Astrocyte (in vitro differentiated cells and primary cell): ENCODE results near the gene RASL12. TPM values are rescaled to one million over a fixed set of nuclear protein-coding genes. Genes with fewer than 3 reads are reported as not detected.

Experiments used
- DNase-seq: peaks from one replicate; pipeline ENCODE4 v3.0.0-alpha.2; 2010; ENCODE audit warnings: low read depth
- FAIRE-seq: peaks from 2 replicates; lab custom pipeline; 2011; peaks lifted over from hg19 to GRCh38; lab: Jason Lieb, UNC
- H2AFZ ChIP-seq: 2 replicates; pipeline ENCODE4 v1.6.0; 2012; ENCODE audit warnings: low read depth, low read length, inconsistent platforms
- H3K27ac ChIP-seq: 2 replicates; pipeline ENCODE4 v1.5.1; 2011; ENCODE audit warnings: low read depth, low read length, inconsistent platforms
- H3K27me3 ChIP-seq: 2 replicates; pipeline ENCODE4 v1.6.0; 2011; ENCODE audit warnings: low read length, inconsistent platforms; ENCODE audit not compliant: insufficient read depth
- H3K36me3 ChIP-seq: 2 replicates; pipeline ENCODE4 v1.5.1; 2011; ENCODE audit warnings: low read length, inconsistent platforms; ENCODE audit not compliant: insufficient read depth
- H3K4me1 ChIP-seq: 2 replicates; pipeline ENCODE4 v1.5.1; 2011; ENCODE audit warnings: low read length, inconsistent platforms; ENCODE audit not compliant: insufficient read depth
- H3K4me2 ChIP-seq: 2 replicates; pipeline ENCODE4 v1.6.0; 2012; ENCODE audit warnings: low read length, inconsistent platforms
- H3K4me3 ChIP-seq: 2 replicates; pipeline ENCODE4 v1.5.1; 2011; ENCODE audit warnings: low read depth, mild to moderate bottlenecking, low read length, inconsistent platforms; ENCODE audit not compliant: insufficient read depth
- H3K79me2 ChIP-seq: 2 replicates; pipeline ENCODE4 v1.6.0; 2012; ENCODE audit warnings: mild to moderate bottlenecking, low read length, inconsistent platforms; ENCODE audit not compliant: insufficient read depth
- H3K9ac ChIP-seq: 2 replicates; pipeline ENCODE4 v1.6.0; 2012; ENCODE audit warnings: mild to moderate bottlenecking, low read length, inconsistent platforms
- H3K9me3 ChIP-seq: 2 replicates; pipeline ENCODE4 v1.5.1; 2012; ENCODE audit warnings: low read depth, mild to moderate bottlenecking, low read length, inconsistent platforms; ENCODE audit not compliant: insufficient read depth
- H4K20me1 ChIP-seq: 2 replicates; pipeline ENCODE4 v1.6.0; 2012; ENCODE audit warnings: low read length, inconsistent platforms; ENCODE audit not compliant: insufficient read depth
- H3K27ac Mint-ChIP-seq: one replicate; pipeline ENCODE4 v1.8.0; 2021; ENCODE audit warnings: mild to moderate bottlenecking, mixed read lengths; ENCODE audit not compliant: unreplicated experiment
- H3K27me3 Mint-ChIP-seq: one replicate; pipeline ENCODE4 v1.8.0; 2021; ENCODE audit warnings: low read depth, mixed read lengths; ENCODE audit not compliant: unreplicated experiment
- H3K36me3 Mint-ChIP-seq: one replicate; pipeline ENCODE4 v1.8.0; 2021; ENCODE audit warnings: low read depth, mixed read lengths; ENCODE audit not compliant: unreplicated experiment
- H3K4me1 Mint-ChIP-seq: one replicate; pipeline ENCODE4 v1.8.0; 2021; ENCODE audit warnings: low read depth, mixed read lengths; ENCODE audit not compliant: unreplicated experiment
- H3K4me3 Mint-ChIP-seq: one replicate; pipeline ENCODE4 v1.8.0; 2021; ENCODE audit warnings: mild to moderate bottlenecking, moderate library complexity, mixed read lengths; ENCODE audit not compliant: unreplicated experiment
- H3K9me3 Mint-ChIP-seq: one replicate; pipeline ENCODE4 v1.8.0; 2021; ENCODE audit warnings: mild to moderate bottlenecking, mixed read lengths; ENCODE audit not compliant: unreplicated experiment
- EZH2 ChIP-seq: IDR thresholded peaks from 2 replicates; pipeline ENCODE4 v1.6.1; 2012; ENCODE audit warnings: mild to moderate bottlenecking, low read length, inconsistent platforms; ENCODE audit not compliant: insufficient read depth
- total RNA-seq: library from RNA; stranded (reverse); gene quantifications from 2 replicates; pipeline ENCODE4 v1.2.1, GENCODE V29; 2021
- TF ChIP-seq, protein P1 (sequence below): IDR thresholded peaks from 2 replicates; pipeline ENCODE4 v1.5.1; 2011; ENCODE audit warnings: low read depth, mild to moderate bottlenecking, inconsistent platforms, low read length, moderate library complexity; ENCODE audit not compliant: insufficient read depth

The RASL12 gene
- total RNA-seq, 1 donor from 2014 or later = 0.32 TPM

DNA sequence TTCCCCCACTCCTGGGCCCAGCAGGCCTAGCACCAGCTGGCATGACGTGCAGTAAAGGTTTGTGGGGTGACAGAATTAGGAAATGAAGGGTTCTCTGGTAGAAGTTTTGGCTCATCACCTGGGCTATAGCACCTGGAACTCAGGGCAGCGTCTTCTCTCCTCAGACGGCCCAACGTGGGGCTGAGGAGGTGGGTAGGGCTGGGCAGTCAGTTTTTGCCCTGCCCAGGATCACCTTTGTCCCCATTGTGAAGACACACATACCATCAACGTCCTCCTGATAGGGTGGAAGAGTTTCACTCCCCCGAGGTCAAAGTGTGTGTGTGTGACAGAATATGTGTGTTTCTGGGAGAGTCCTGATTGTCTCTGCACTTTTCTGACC, 20.8 kb upstream of the RASL12 start:
- H3K9ac ChIP-seq = no peak overlapping the region
- FAIRE-seq (no peak), DNase-seq (no peak)
- no peak overlapping the region for H3K27ac ChIP-seq
- peaks cover 19% of the 10 kb centered on the region for H3K27me3 ChIP-seq
- no peak overlapping the region for H3K4me2 ChIP-seq
- no peaks in the 10 kb centered on the region for H3K4me1 ChIP-seq
- no peaks in the 10 kb centered on the region for H3K79me2 ChIP-seq
- H2AFZ ChIP-seq = no peak overlapping the region
- Mint-ChIP-seq H3K27ac (no peak overlapping the region), H3K36me3 (peaks cover 4% of the 10 kb centered on the region), H3K27me3 (peaks cover 60% of the 10 kb centered on the region), H3K4me3 (no peak overlapping the region), H3K4me1 (peaks cover 2% of the 10 kb centered on the region), H3K9me3 (no peaks in the 10 kb centered on the region)
- TF ChIP-seq EZH2 = no peak
- TF ChIP-seq, protein P1, sequence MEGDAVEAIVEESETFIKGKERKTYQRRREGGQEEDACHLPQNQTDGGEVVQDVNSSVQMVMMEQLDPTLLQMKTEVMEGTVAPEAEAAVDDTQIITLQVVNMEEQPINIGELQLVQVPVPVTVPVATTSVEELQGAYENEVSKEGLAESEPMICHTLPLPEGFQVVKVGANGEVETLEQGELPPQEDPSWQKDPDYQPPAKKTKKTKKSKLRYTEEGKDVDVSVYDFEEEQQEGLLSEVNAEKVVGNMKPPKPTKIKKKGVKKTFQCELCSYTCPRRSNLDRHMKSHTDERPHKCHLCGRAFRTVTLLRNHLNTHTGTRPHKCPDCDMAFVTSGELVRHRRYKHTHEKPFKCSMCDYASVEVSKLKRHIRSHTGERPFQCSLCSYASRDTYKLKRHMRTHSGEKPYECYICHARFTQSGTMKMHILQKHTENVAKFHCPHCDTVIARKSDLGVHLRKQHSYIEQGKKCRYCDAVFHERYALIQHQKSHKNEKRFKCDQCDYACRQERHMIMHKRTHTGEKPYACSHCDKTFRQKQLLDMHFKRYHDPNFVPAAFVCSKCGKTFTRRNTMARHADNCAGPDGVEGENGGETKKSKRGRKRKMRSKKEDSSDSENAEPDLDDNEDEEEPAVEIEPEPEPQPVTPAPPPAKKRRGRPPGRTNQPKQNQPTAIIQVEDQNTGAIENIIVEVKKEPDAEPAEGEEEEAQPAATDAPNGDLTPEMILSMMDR = no peak
- H3K4me3 ChIP-seq = no peak overlapping the region
- no peaks in the 10 kb centered on the region for H3K36me3 ChIP-seq
- no peaks in the 10 kb centered on the region for H4K20me1 ChIP-seq
- no peaks in the 10 kb centered on the region for H3K9me3 ChIP-seq

DNA sequence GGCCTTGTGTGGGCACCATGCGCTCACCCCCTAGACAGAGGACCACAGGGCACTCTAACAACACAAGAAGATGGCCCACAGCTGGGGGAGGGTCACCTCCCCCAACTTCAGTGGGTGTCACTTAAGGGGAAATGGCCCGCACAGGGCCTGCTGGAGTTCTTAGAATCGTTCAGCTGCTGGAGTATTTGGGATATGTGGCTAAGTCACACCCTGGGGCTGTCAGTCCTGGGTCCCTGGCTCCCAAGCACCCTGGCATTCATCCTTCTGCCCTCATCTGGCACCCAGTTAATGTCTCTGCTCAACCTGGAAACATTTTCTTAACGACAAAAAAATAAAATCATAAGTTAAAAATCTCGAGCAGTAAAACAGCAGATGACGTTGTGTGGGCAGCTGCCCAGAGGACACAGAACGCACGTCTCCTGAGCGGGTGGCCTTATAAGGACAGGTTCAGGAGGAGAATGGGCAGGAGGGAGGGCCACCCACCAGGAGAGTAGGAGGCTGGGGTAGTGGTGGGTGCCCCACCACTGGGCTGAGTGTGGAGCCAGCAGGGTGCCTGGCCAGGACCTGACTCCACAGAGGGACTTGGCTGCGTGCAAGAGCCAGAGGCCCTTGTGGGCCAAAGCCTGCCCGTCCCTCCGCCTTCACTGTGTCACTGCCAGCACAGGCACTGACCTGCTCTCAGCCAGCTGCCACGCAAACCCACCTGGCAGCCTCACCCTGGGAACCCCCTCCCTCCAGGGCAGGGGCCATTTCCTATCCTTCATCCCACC, 20.3 kb upstream of the RASL12 start:
- no peaks in the 10 kb centered on the region for H3K4me1 ChIP-seq
- no peaks in the 10 kb centered on the region for H3K79me2 ChIP-seq
- H3K27me3 ChIP-seq = peaks cover 23% of the 10 kb centered on the region
- no peaks in the 10 kb centered on the region for H3K9me3 ChIP-seq
- peaks cover 57% of the 10 kb centered on the region for H3K27me3 Mint-ChIP-seq
- TF ChIP-seq, protein P1 = no peak
- no peak for TF ChIP-seq EZH2
- H3K36me3 Mint-ChIP-seq = peaks cover 2% of the 10 kb centered on the region
- H3K27ac ChIP-seq = no peak overlapping the region
- DNase-seq = no peak
- peaks cover 2% of the 10 kb centered on the region for H3K4me1 Mint-ChIP-seq
- no peak overlapping the region for H3K27ac Mint-ChIP-seq
- H3K9ac ChIP-seq = no peak overlapping the region
- no peak overlapping the region for H3K4me2 ChIP-seq
- no peak overlapping the region for H2AFZ ChIP-seq
- H3K4me3 Mint-ChIP-seq = no peak overlapping the region
- no peaks in the 10 kb centered on the region for H4K20me1 ChIP-seq
- H3K9me3 Mint-ChIP-seq = no peaks in the 10 kb centered on the region
- H3K36me3 ChIP-seq = no peaks in the 10 kb centered on the region
- H3K4me3 ChIP-seq = no peak overlapping the region
- no peak for FAIRE-seq

DNA sequence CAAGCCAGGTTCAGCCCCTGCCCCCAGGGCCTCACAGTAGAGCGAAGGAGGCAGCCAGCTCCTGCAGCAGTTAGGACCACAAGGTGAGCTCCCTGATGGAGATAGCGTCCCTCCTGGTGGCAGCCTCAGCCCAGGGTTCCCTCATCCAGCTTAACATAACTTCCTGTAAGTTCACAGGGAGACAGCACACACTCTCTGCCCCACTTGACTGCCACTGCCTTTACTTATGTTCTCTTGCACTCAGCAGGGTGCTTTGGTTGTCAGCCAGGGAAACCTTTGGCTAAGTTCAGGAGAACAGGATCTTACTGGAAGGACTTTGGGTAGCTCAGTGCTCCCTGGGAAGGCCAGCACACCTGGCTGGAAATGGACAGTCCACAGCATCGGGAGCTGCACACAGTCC, 19.6 kb upstream of the RASL12 start:
- Histone ChIP-seq H4K20me1 (no peaks in the 10 kb centered on the region), H3K9ac (no peak overlapping the region), H3K4me2 (no peak overlapping the region), H2AFZ (no peak overlapping the region), H3K9me3 (no peaks in the 10 kb centered on the region), H3K27ac (no peak overlapping the region), H3K4me3 (no peak overlapping the region), H3K36me3 (no peaks in the 10 kb centered on the region), H3K4me1 (peaks cover 3% of the 10 kb centered on the region), H3K27me3 (peaks cover 23% of the 10 kb centered on the region), H3K79me2 (no peaks in the 10 kb centered on the region)
- Mint-ChIP-seq H3K27ac (no peak overlapping the region), H3K9me3 (no peaks in the 10 kb centered on the region), H3K4me3 (no peak overlapping the region), H3K36me3 (peaks cover 2% of the 10 kb centered on the region), H3K4me1 (peaks cover 7% of the 10 kb centered on the region), H3K27me3 (peaks cover 62% of the 10 kb centered on the region)
- no peak for TF ChIP-seq EZH2
- TF ChIP-seq, protein P1 = no peak
- DNase-seq (no peak), FAIRE-seq (no peak)
